GM12891 (cell line): ENCODE results near the gene BEGAIN.
"Not testable (repeated sequence)": the region's sequence is repeated elsewhere in the genome, so short reads cannot be mapped to it uniquely, and the experiment has no call there.

Experiments used
- DNase-seq: peaks from one replicate; pipeline ENCODE4 v3.0.0; 2011; ENCODE audit warnings: low spot score; ENCODE audit not compliant: insufficient read length
- FAIRE-seq: peaks from 2 replicates; lab custom pipeline; 2011; peaks lifted over from hg19 to GRCh38; lab: Jason Lieb, UNC
- PAX5 ChIP-seq: IDR thresholded peaks from 2 replicates; pipeline ENCODE4 v1.6.1; 2011; ENCODE audit warnings: low read length, moderate library complexity, mild to moderate bottlenecking; ENCODE audit not compliant: insufficient read depth, severe bottlenecking
- POLR2A ChIP-seq: IDR thresholded peaks from 2 replicates; pipeline ENCODE4 v1.6.1; 2011; ENCODE audit warnings: low read depth, low read length, control low read depth
- POLR2AphosphoS5 ChIP-seq: IDR thresholded peaks from 2 replicates; pipeline ENCODE4 v1.6.1; 2011; ENCODE audit warnings: low read depth, low read length, control low read depth
- POU2F2 ChIP-seq: IDR thresholded peaks from 2 replicates; pipeline ENCODE4 v1.6.1; 2011; ENCODE audit warnings: low read depth, mild to moderate bottlenecking, control low read depth, low read length, moderate library complexity
- SPI1 ChIP-seq: IDR thresholded peaks from 2 replicates; pipeline ENCODE4 v1.6.1; 2011; ENCODE audit warnings: low read depth, low read length, control low read depth
- TAF1 ChIP-seq: IDR thresholded peaks from 2 replicates; pipeline ENCODE4 v1.6.1; 2011; ENCODE audit warnings: low read depth, low read length, control low read depth

The BEGAIN gene

GRCh38 chr14:100528962-100529560, 58.2 kb downstream of the BEGAIN start:
- no peak for FAIRE-seq
- no peak for DNase-seq
- TF ChIP-seq POLR2AphosphoS5 (no peak), POU2F2 (no peak), POLR2A (no peak), SPI1 (no peak), TAF1 (no peak), PAX5 (no peak)

GRCh38 chr14:100526632-100527031, 60.6 kb downstream of the BEGAIN start:
- FAIRE-seq = peak; percentile 98
- no peak for TF ChIP-seq SPI1
- no peak for DNase-seq

- TF ChIP-seq POLR2A (no peak), POU2F2 (no peak), SPI1 (no peak), POLR2AphosphoS5 (no peak), PAX5 (no peak), TAF1 (no peak)
- no peak for DNase-seq
- FAIRE-seq = no peak
These were observed 61.2 kb downstream of the BEGAIN start for GRCh38 chr14:100526057-100526456.

GRCh38 chr14:100525615-100526014, 61.6 kb downstream of the BEGAIN start:
- no peak for FAIRE-seq
- TF ChIP-seq POLR2AphosphoS5 (no peak), PAX5 (no peak), POU2F2 (no peak), SPI1 (no peak), TAF1 (no peak), POLR2A (no peak)
- DNase-seq = no peak

- FAIRE-seq (no peak), DNase-seq (no peak)
- TF ChIP-seq POLR2AphosphoS5 (no peak), TAF1 (no peak), SPI1 (no peak), POLR2A (no peak), PAX5 (no peak), POU2F2 (no peak)
These were observed 62.3 kb downstream of the BEGAIN start for GRCh38 chr14:100524933-100525243.

- TF ChIP-seq TAF1 = no peak
- no peak for TF ChIP-seq PAX5
- no peak for TF ChIP-seq POLR2AphosphoS5
- no peak for TF ChIP-seq SPI1
- TF ChIP-seq POU2F2 = no peak
- TF ChIP-seq POLR2A = no peak
- FAIRE-seq = no peak
- DNase-seq = no peak
These were observed 62.8 kb downstream of the BEGAIN start for GRCh38 chr14:100524233-100524932.

GRCh38 chr14:100523843-100524169, 63.4 kb downstream of the BEGAIN start:
- DNase-seq (no peak), FAIRE-seq (no peak)
- TF ChIP-seq POLR2A = no peak
- TF ChIP-seq POU2F2 = no peak
- TF ChIP-seq TAF1 = no peak
- no peak for TF ChIP-seq PAX5
- no peak for TF ChIP-seq SPI1
- no peak for TF ChIP-seq POLR2AphosphoS5

GRCh38 chr14:100523131-100523842, 63.9 kb downstream of the BEGAIN start:
- FAIRE-seq = no peak
- no peak for TF ChIP-seq POU2F2
- TF ChIP-seq POLR2AphosphoS5 = no peak
- DNase-seq = no peak

GRCh38 chr14:100522616-100523099, 64.6 kb downstream of the BEGAIN start:
- TF ChIP-seq POLR2AphosphoS5 (no peak), TAF1 (no peak), POLR2A (no peak), POU2F2 (no peak), PAX5 (no peak), SPI1 (no peak)
- no peak for DNase-seq
- no peak for FAIRE-seq

GRCh38 chr14:100506053-100506452, 81.2 kb downstream of the BEGAIN start:
- FAIRE-seq, DNase-seq: not testable (repeated sequence)
